ENCODE measurements around the gene RTEL1. TPM values are rescaled to one million over a fixed set of nuclear protein-coding genes. Genes with fewer than 3 reads are reported as not detected.
"Not testable (repeated sequence)": the region's sequence is repeated elsewhere in the genome, so short reads cannot be mapped to it uniquely, and the experiment has no call there.

RTEL1 gene, protein sequence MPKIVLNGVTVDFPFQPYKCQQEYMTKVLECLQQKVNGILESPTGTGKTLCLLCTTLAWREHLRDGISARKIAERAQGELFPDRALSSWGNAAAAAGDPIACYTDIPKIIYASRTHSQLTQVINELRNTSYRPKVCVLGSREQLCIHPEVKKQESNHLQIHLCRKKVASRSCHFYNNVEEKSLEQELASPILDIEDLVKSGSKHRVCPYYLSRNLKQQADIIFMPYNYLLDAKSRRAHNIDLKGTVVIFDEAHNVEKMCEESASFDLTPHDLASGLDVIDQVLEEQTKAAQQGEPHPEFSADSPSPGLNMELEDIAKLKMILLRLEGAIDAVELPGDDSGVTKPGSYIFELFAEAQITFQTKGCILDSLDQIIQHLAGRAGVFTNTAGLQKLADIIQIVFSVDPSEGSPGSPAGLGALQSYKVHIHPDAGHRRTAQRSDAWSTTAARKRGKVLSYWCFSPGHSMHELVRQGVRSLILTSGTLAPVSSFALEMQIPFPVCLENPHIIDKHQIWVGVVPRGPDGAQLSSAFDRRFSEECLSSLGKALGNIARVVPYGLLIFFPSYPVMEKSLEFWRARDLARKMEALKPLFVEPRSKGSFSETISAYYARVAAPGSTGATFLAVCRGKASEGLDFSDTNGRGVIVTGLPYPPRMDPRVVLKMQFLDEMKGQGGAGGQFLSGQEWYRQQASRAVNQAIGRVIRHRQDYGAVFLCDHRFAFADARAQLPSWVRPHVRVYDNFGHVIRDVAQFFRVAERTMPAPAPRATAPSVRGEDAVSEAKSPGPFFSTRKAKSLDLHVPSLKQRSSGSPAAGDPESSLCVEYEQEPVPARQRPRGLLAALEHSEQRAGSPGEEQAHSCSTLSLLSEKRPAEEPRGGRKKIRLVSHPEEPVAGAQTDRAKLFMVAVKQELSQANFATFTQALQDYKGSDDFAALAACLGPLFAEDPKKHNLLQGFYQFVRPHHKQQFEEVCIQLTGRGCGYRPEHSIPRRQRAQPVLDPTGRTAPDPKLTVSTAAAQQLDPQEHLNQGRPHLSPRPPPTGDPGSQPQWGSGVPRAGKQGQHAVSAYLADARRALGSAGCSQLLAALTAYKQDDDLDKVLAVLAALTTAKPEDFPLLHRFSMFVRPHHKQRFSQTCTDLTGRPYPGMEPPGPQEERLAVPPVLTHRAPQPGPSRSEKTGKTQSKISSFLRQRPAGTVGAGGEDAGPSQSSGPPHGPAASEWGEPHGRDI (N-terminal part only)
- 10 to 100 TPM; 41.8 to 51.8 TPM for total RNA-seq

DNA sequence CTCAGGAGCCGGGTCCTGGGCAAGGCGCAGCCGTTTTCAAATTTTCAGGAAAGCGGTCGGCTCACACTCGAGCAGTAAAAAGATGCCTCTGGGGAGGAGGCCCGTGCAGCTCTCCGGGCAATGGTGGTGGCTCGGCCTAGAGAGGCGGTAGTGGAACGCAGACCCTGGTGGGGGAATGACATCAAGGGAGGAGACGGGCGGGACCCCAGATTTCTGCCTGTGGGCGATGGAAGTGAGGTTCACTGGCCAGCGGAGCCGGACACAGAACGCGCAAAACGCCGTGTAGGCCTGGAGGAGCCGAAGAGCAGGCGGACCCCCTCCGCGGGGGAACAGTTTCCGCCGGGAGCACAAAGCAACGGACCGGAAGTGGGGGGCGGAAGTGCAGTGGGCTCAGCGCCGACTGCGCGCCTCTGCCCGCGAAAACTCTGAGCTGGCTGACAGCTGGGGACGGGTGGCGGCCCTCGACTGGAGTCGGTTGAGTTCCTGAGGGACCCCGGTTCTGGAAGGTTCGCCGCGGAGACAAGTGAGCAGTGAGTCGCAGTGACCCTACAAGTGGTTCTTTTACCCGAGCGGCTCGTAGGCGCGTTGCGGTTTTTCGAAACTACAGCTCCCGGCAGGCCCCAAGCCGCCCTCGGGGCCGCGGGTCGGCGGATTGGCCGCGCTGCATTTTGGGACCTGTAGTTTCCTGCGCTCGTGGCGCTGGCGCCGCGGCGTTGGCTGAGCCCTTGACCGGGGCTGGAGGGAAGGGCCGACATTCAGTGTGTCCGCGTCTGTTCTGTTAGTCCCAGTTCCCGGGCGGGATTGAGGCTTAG is at the start of gene RTEL1:
RTEL1 (plus strand) TSS at position 376 of the 812 bp plus-strand sequence. CDS start 1,091 bp downstream, outside the sequence.
- peaks cover 37% of the 10 kb centered on the region for H3K36me3 Mint-ChIP-seq (ENCODE audit: low read depth)
- H3K27me3 Mint-ChIP-seq: no peaks in the 10 kb centered on the region
- H3K27ac Mint-ChIP-seq: peak within 1 kb of the TSS; percentile 95
- ATAC-seq (replicated peaks): peak; percentile 89
- peak within 1 kb of the TSS; percentile 97 for H3K4me3 Mint-ChIP-seq
- H3K9me3 Mint-ChIP-seq: no peaks in the 10 kb centered on the region
- H3K4me1 Mint-ChIP-seq: peaks cover 9% of the 10 kb centered on the region

- Mint-ChIP-seq H3K27ac (no peak overlapping the region), H3K9me3 (no peaks in the 10 kb centered on the region), H3K36me3 (ENCODE audit: low read depth) (peaks cover 47% of the 10 kb centered on the region), H3K4me3 (no peak overlapping the region), H3K4me1 (no peaks in the 10 kb centered on the region), H3K27me3 (no peaks in the 10 kb centered on the region)
- ATAC-seq (replicated peaks): no peak
Observed at GRCh38 chr20:63610581-63611435, 47.3 kb upstream of the RTEL1 start.

- no peaks in the 10 kb centered on the region for H3K9me3 Mint-ChIP-seq
- no peaks in the 10 kb centered on the region for H3K4me1 Mint-ChIP-seq
- H3K36me3 Mint-ChIP-seq (ENCODE audit: low read depth): peaks cover 55% of the 10 kb centered on the region
- no peak for ATAC-seq (replicated peaks)
- H3K27me3 Mint-ChIP-seq: no peaks in the 10 kb centered on the region
- H3K27ac Mint-ChIP-seq: no peak overlapping the region
- H3K4me3 Mint-ChIP-seq: no peak overlapping the region
Observed at GRCh38 chr20:63611646-63612045, 46.5 kb upstream of the RTEL1 start.

DNA sequence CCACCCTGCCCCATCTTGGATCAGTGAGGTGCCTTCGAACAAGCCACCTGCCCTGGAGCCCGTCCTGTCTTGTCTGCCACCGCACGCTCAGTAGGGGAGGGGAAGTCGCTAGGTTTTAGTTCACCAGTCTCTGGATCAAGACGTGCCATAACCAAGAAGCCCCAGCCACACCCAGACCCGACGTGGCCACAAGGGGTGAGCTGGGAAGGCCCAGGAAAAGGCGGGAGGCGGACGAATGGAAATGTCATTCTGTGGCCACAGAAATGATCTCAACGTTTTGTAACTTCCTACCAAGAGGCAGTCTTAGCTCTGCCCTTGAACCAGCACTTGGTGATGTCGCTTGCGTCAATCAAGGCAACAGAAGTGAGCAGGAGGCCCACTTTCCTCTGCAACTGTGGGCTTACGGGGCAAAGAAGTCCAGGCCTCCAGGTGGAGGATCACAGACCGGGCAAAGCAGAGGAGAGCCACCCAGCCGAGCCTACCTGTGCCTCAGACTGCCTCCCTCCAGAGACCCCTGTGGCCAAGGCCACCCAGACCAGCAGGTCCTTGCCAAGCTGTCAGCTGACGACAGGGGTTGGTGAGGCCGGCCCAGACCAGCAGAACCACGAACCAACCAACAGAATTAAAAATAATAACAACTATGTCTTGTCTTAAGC is 45.7 kb upstream of the RTEL1 start:
- Mint-ChIP-seq H3K36me3 (ENCODE audit: low read depth) (peaks cover 62% of the 10 kb centered on the region), H3K27me3 (no peaks in the 10 kb centered on the region)
- ATAC-seq (replicated peaks): no peak

DNA sequence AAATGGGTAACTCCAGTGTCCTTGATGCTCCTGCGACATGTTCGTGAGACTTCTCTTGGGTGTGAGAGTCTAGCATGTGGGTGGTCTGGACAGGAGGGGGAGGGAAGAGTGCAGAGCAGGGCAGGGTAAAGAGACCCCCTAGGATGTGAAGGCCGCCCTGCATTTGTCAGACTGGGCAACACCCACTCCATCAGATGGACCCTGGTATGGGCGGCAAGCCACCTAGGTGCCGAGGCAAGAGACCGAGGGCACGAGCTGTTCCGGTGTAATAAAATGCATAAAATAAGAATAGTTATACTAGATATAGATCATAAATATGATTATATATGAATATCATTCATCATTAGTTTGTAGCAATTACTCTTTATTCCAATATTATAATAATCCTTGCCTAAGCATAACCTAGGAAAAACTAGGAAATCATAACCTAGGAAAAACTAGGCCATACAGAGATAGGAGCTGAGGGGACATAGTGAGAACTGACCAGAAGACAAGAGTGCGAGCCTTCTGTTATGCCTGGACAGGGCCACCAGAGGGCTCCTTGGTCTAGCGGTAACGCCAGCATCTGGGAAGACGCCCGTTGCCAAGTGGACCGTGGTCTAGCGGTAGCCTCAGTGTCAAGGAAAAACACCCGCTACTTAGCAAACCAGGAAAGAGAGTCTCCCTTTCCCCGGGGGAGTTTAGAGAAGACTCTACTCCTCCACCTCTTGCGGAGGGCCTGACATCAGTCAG is 44.1 kb upstream of the RTEL1 start:
- H3K4me1 Mint-ChIP-seq; H3K27me3 Mint-ChIP-seq; H3K27ac Mint-ChIP-seq; H3K9me3 Mint-ChIP-seq; ATAC-seq (replicated peaks); H3K4me3 Mint-ChIP-seq: not testable (repeated sequence)
- peaks cover 76% of the 10 kb centered on the region for H3K36me3 Mint-ChIP-seq (ENCODE audit: low read depth)

More for the DNA sequence above, 45.7 kb upstream of the RTEL1 start:
- Mint-ChIP-seq H3K4me1 (no peaks in the 10 kb centered on the region), H3K4me3 (no peak overlapping the region), H3K27ac (no peak overlapping the region), H3K9me3 (no peaks in the 10 kb centered on the region)

GRCh38 chr20:63617092-63617875 is 40.8 kb upstream of the RTEL1 start:
- Mint-ChIP-seq H3K36me3 (ENCODE audit: low read depth) (peaks cover 77% of the 10 kb centered on the region), H3K27me3 (no peaks in the 10 kb centered on the region), H3K4me1 (peaks cover 1% of the 10 kb centered on the region), H3K4me3 (no peak overlapping the region), H3K9me3 (no peaks in the 10 kb centered on the region), H3K27ac (no peak overlapping the region)
- no peak for ATAC-seq (replicated peaks)

DNA sequence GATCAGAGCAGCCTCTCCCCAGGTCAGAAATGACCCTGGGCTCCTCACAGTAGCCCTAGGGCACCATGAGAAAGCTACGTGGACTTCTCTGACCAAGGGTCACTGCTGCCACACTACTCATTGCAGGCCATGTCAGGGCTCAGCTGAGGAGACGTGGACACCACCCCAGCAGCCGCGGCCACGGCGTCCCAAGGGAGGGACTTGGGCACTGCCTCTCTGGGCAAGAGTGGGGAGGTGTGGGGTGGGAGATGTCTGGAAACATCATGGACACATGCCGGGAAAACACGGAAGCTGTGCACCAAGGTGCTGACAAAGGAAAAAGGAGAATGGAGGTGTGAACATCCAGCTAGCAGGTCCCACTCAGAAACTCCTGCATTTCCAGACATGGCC is 40.2 kb upstream of the RTEL1 start:
- H3K4me3 Mint-ChIP-seq: no peak overlapping the region
- H3K27me3 Mint-ChIP-seq: no peaks in the 10 kb centered on the region
- no peaks in the 10 kb centered on the region for H3K9me3 Mint-ChIP-seq
- no peak overlapping the region for H3K27ac Mint-ChIP-seq
- H3K36me3 Mint-ChIP-seq (ENCODE audit: low read depth): peaks cover 77% of the 10 kb centered on the region
- peaks cover 7% of the 10 kb centered on the region for H3K4me1 Mint-ChIP-seq
- ATAC-seq (replicated peaks): no peak

- Mint-ChIP-seq H3K4me3 (no peak overlapping the region), H3K4me1 (peaks cover 8% of the 10 kb centered on the region), H3K27me3 (no peaks in the 10 kb centered on the region), H3K9me3 (no peaks in the 10 kb centered on the region), H3K27ac (no peak overlapping the region), H3K36me3 (ENCODE audit: low read depth) (peaks cover 72% of the 10 kb centered on the region)
- no peak for ATAC-seq (replicated peaks)
Observed at GRCh38 chr20:63618291-63618980, 39.7 kb upstream of the RTEL1 start.

DNA sequence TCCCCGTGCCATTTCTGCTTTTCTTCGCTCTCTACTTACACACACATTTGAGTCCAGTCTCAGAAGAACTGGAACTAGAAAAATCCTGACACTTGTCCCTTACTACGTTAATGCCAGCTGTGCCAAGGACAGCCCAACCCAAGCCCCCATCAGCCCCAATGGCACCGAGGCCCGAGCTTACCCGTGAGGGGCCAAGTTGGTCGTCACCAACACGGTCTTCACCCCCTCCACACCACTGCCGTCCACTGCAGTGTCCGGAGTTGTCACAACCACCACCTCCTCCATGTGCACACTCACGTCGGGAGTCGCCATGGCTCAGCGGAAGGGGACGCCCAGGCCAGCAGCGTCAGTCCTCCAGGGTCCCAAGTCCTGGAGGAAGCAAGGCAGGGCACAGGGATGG is 39.0 kb upstream of the RTEL1 start:
- peaks cover 66% of the 10 kb centered on the region for H3K36me3 Mint-ChIP-seq (ENCODE audit: low read depth)
- no peaks in the 10 kb centered on the region for H3K9me3 Mint-ChIP-seq
- no peak overlapping the region for H3K27ac Mint-ChIP-seq
- H3K4me1 Mint-ChIP-seq: peaks cover 8% of the 10 kb centered on the region
- no peak overlapping the region for H3K4me3 Mint-ChIP-seq
- H3K27me3 Mint-ChIP-seq: no peaks in the 10 kb centered on the region
- no peak for ATAC-seq (replicated peaks)

GRCh38 chr20:63619505-63619904 is 38.6 kb upstream of the RTEL1 start:
- H3K27me3 Mint-ChIP-seq: no peaks in the 10 kb centered on the region
- H3K9me3 Mint-ChIP-seq: no peaks in the 10 kb centered on the region
- no peak for ATAC-seq (replicated peaks)
- no peak overlapping the region for H3K27ac Mint-ChIP-seq
- H3K4me3 Mint-ChIP-seq: no peak overlapping the region
- peaks cover 8% of the 10 kb centered on the region for H3K4me1 Mint-ChIP-seq
- H3K36me3 Mint-ChIP-seq (ENCODE audit: low read depth): peaks cover 62% of the 10 kb centered on the region

- no peak overlapping the region for H3K4me3 Mint-ChIP-seq
- H3K4me1 Mint-ChIP-seq: peaks cover 12% of the 10 kb centered on the region
- peaks cover 48% of the 10 kb centered on the region for H3K36me3 Mint-ChIP-seq (ENCODE audit: low read depth)
- ATAC-seq (replicated peaks): no peak
- H3K9me3 Mint-ChIP-seq: no peaks in the 10 kb centered on the region
- no peaks in the 10 kb centered on the region for H3K27me3 Mint-ChIP-seq
- H3K27ac Mint-ChIP-seq: no peak overlapping the region
Observed at GRCh38 chr20:63620991-63621390, 37.1 kb upstream of the RTEL1 start.

Data from activated T-helper 17 cell treated with anti-CD3 and anti-CD28 coated beads, Interleukin-2, amount 50 U/mL, for 72 hours (primary cell).